ENCODE data around the gene CD200.

DNA sequence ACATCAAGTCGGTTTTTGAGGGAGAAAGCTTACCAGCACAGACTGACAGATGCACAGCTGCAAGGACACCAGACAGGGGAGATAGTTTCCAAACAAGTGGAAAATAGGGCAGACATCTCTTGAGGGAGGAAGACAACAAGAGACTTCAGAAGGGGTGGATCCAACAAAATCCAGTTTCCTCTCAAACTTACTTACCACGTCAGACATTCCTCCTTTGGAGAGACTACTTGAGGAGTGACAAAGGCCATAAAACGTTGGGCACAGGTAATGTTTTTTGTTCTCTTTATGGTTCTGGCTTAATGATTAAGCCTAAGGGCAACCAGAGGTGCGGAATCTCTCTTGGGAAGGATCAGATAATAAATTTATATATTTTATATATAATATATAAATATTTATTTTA, 76.1 kb downstream of the CD200 start:
- TF ChIP-seq, protein P1, sequence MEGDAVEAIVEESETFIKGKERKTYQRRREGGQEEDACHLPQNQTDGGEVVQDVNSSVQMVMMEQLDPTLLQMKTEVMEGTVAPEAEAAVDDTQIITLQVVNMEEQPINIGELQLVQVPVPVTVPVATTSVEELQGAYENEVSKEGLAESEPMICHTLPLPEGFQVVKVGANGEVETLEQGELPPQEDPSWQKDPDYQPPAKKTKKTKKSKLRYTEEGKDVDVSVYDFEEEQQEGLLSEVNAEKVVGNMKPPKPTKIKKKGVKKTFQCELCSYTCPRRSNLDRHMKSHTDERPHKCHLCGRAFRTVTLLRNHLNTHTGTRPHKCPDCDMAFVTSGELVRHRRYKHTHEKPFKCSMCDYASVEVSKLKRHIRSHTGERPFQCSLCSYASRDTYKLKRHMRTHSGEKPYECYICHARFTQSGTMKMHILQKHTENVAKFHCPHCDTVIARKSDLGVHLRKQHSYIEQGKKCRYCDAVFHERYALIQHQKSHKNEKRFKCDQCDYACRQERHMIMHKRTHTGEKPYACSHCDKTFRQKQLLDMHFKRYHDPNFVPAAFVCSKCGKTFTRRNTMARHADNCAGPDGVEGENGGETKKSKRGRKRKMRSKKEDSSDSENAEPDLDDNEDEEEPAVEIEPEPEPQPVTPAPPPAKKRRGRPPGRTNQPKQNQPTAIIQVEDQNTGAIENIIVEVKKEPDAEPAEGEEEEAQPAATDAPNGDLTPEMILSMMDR (IDR thresholded peaks at IDR 0.05) = no peak
- TF ChIP-seq POLR2A (IDR thresholded peaks at IDR 0.05) = no peak

All from adrenal gland (tissue), 5 donors.